GM12891 (cell line): Measurements from ENCODE around the gene EML1.

Experiments
- PAX5 ChIP-seq: IDR thresholded peaks from 2 replicates; pipeline ENCODE4 v1.6.1; 2011; ENCODE audit warnings: low read length, moderate library complexity, mild to moderate bottlenecking; ENCODE audit not compliant: insufficient read depth, severe bottlenecking
- POLR2A ChIP-seq: IDR thresholded peaks from 2 replicates; pipeline ENCODE4 v1.6.1; 2011; ENCODE audit warnings: low read depth, low read length, control low read depth
- POLR2AphosphoS5 ChIP-seq: IDR thresholded peaks from 2 replicates; pipeline ENCODE4 v1.6.1; 2011; ENCODE audit warnings: low read depth, low read length, control low read depth
- POU2F2 ChIP-seq: IDR thresholded peaks from 2 replicates; pipeline ENCODE4 v1.6.1; 2011; ENCODE audit warnings: low read depth, mild to moderate bottlenecking, control low read depth, low read length, moderate library complexity
- SPI1 ChIP-seq: IDR thresholded peaks from 2 replicates; pipeline ENCODE4 v1.6.1; 2011; ENCODE audit warnings: low read depth, low read length, control low read depth
- TAF1 ChIP-seq: IDR thresholded peaks from 2 replicates; pipeline ENCODE4 v1.6.1; 2011; ENCODE audit warnings: low read depth, low read length, control low read depth

DNA sequence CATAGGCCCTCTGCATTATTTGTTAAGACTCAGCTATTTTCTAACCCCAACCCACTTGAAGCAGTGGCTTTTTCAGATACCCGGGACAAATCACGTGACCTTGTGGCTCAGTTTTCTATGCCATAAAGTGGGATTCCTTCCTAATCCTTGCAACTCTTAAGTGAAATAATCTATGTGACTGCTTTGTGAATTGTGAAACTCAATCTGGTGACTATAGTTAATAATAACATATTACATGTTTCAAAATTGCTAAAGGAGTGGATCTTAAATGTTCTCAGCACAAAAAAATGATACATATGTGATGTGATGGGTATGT, 17.3 kb downstream of the EML1 start:
- TF ChIP-seq POLR2AphosphoS5 (no peak), TAF1 (no peak), POLR2A (no peak), PAX5 (no peak), POU2F2 (no peak), SPI1 (no peak)
